Measurements from ENCODE around the gene ZNF497. TPM values are rescaled to one million over a fixed set of nuclear protein-coding genes. Genes with fewer than 3 reads are reported as not detected.
"Not testable (repeated sequence)": the region's sequence is repeated elsewhere in the genome, so short reads cannot be mapped to it uniquely, and the experiment has no call there.

Gene ZNF497
- total and polyA plus RNA-seq, 2 of the 13 experiments (the other 11 are each of a cell fraction or from before 2014, with no cell fraction given), result 1.5 to 1.9 TPM

DNA sequence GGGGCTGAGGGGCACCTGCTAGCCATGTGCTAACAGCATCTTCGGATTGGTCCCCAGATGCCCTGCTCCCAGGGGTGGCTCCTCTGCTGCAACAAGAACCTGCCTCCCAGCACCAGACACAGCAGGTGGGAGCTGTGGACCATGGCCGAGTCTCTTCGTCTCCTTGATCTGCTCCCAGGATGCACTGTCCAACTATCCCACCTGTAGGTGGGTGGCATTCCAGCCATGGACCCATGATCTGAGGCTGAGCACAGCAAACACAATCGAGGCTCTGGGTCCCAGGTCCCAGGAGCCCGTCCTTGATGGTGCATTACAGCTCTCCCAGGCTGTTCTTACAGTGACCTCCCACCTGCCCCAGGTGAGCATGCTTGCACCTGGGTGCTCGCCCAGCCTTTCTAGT lies 16.7 kb upstream of the ZNF497 start (continued):
- TF ChIP-seq, protein P1, sequence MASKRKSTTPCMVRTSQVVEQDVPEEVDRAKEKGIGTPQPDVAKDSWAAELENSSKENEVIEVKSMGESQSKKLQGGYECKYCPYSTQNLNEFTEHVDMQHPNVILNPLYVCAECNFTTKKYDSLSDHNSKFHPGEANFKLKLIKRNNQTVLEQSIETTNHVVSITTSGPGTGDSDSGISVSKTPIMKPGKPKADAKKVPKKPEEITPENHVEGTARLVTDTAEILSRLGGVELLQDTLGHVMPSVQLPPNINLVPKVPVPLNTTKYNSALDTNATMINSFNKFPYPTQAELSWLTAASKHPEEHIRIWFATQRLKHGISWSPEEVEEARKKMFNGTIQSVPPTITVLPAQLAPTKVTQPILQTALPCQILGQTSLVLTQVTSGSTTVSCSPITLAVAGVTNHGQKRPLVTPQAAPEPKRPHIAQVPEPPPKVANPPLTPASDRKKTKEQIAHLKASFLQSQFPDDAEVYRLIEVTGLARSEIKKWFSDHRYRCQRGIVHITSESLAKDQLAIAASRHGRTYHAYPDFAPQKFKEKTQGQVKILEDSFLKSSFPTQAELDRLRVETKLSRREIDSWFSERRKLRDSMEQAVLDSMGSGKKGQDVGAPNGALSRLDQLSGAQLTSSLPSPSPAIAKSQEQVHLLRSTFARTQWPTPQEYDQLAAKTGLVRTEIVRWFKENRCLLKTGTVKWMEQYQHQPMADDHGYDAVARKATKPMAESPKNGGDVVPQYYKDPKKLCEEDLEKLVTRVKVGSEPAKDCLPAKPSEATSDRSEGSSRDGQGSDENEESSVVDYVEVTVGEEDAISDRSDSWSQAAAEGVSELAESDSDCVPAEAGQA (IDR thresholded peaks at IDR 0.05; ENCODE audit: low read depth), result no peak
- TF ChIP-seq, protein P1 (CRISPR knock-in tag; IDR thresholded peaks at IDR 0.05; ENCODE audit: borderline replicate concordance), result no peak
- no peak for TF ChIP-seq ZNF326 (CRISPR knock-in tag; IDR thresholded peaks at IDR 0.05; ENCODE audit: borderline replicate concordance)
- no peak for TF ChIP-seq ZNF737 (CRISPR knock-in tag; IDR thresholded peaks at IDR 0.05; ENCODE audit: borderline replicate concordance)

DNA sequence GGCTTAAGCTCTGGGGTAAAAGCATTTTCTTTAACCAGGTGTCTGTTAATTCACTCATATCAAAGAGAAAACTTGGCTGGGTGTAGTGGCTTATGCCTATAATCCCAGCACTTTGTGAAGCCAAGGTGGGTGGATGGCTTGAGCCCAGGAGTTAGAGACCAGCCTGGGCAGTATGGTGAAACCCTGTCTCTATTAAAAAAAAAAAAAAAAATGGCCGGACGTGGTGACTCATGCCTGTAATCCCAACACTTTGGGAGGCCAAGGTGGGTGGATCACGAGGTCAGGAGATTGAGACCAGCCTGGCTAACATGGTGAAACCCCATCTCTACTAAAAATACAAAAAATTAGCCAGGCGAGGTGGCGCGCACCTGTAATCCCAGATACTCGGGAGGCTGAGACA lies 14.2 kb upstream of the ZNF497 start:
- H3K79me2 ChIP-seq (ENCODE audit: insufficient read depth, low read length); H3K4me3 ChIP-seq (replicated peaks in 1 of 3; ENCODE audit: insufficient read depth in 1 of 3, low read depth in 2 of 3, low read length in 3 of 3); H3K27me3 ChIP-seq (ENCODE audit: control insufficient read depth in 1 of 2, insufficient read depth in 2 of 2, low read length in 2 of 2); H4K20me1 ChIP-seq (ENCODE audit: insufficient read depth, low read length); ATAC-seq; CTCF ChIA-PET (ENCODE audit: low intra/inter-chr PET ratio, low total read pairs); BruUV-seq (replicated peaks); intact Hi-C loops (cut with micrococcal nuclease; ENCODE audit: unreplicated experiment); FAIRE-seq; H3K9ac ChIP-seq (ENCODE audit: insufficient read depth, low read depth, low read length); H2AFZ ChIP-seq (ENCODE audit: low read length); H3K9me3 ChIP-seq (ENCODE audit: low read length); DNase-seq (ENCODE audit: low spot score); H3K4me2 ChIP-seq (ENCODE audit: low read depth, low read length); in situ Hi-C loops (cut with HindIII; ENCODE audit: extremely low pct_ligation_motif_present, low pct_unique_long_range_greater_than_20kb); H3K27ac ChIP-seq (ENCODE audit: extremely low read length, insufficient read depth, low read length); H3K36me3 ChIP-seq (replicated peaks in 1 of 2; ENCODE audit: control insufficient read depth in 1 of 2, insufficient read depth in 2 of 2, low read length in 2 of 2): not testable (repeated sequence)
- POLR2A ChIA-PET, result interaction anchor here (0.7 to 3.7 kb wide), 3 partner anchors 14 to 167 kb away, joined by 3 to 33 read pairs (median 7); partner anchors contain the start of genes TRIM28 and ZNF497
- H3K4me1 ChIP-seq (ENCODE audit: insufficient read depth, low read length), result peaks cover 21% of the 10 kb centered on the region
- WGBS (ENCODE audit: low lambda C conversion rate), result 78% methylated on average over 7 of the region's 7 CpGs
- TF ChIP-seq FOSL2 (CRISPR knock-in tag; IDR thresholded peaks at IDR 0.05), result peak; percentile 70
